ENCODE results near the gene GLRX3.

GRCh38 chr10:130214431-130214830 is 78.2 kb downstream of the GLRX3 start:
- TF ChIP-seq CTCF (IDR thresholded peaks at IDR 0.05) (no peak), POLR2A (IDR thresholded peaks at IDR 0.05) (no peak)
